HCT116 (cell line): ENCODE results near the gene PLN. TPM values are rescaled to one million over a fixed set of nuclear protein-coding genes. Genes with fewer than 3 reads are reported as not detected.

Experiments used
- ATAC-seq: fragments of 200-7000 bp; cut with Tn5 transposase; 2 replicates; pipeline ENCODE4 v1.9.1; 2020; ENCODE audit warnings: mild to moderate bottlenecking, moderate library complexity
- BruUV-seq: library from RNA; stranded (reverse); fragments of 400-500 nt; replicated peaks from 2 replicates; lab custom pipeline; 2021; lab: Mats Ljungman, UMichigan
- CTCF ChIA-PET: fragments of 300-600 bp; sonication (Branson Sonifier 250); formaldehyde crosslinking; loops from one replicate; lab custom pipeline; 2021; ENCODE audit warnings: antibody characterized with exemption; lab: Charles Lee
- POLR2A ChIA-PET: fragments of 300-600, 350-600 bp; sonication (Branson Sonifier 250); formaldehyde crosslinking; loops from one replicate; lab custom pipeline; 2021; ENCODE audit warnings: antibody characterized with exemption; lab: Charles Lee
- RAD21 ChIA-PET, 2 experiments: fragments of 300-600 bp; sonication (Branson Sonifier 250); formaldehyde crosslinking; loops; one replicate each; lab custom pipeline; 2023; ENCODE audit warnings: low total read pairs in 2 of 2; ENCODE audit not compliant: uncharacterized antibody in 2 of 2, unreplicated experiment in 2 of 2, low non-redundant PET in 1 of 2; lab: Charles Lee
- DNase-seq: peaks from one replicate; pipeline ENCODE4 v3.0.0-alpha.2; 2010; ENCODE audit warnings: low read depth, low spot score
- H2AFZ ChIP-seq: fragments of 200-600 bp; shearing (Covaris generic), sonication (generic); 2 replicates; pipeline ENCODE4 v1.6.1; 2017; ENCODE audit warnings: low read depth, mixed run types, mixed read lengths, antibody characterized with exemption, low read length; ENCODE audit not compliant: poor library complexity, severe bottlenecking
- H3K27ac ChIP-seq: 2 replicates; pipeline ENCODE4 v1.5.1; 2012; ENCODE audit warnings: low read depth, low read length
- H3K27me3 ChIP-seq: fragments of 200-600 bp; sonication (generic); 2 replicates; pipeline ENCODE4 v1.6.1; 2016; ENCODE audit warnings: mixed run types, low read length, mixed read lengths; ENCODE audit not compliant: insufficient read depth
- H3K36me3 ChIP-seq, 2 experiments: fragments of 200-500 bp in 1 of 2; fragments of 200-600 bp in 1 of 2; sonication (Bioruptor generic) in 1 of 2; sonication (generic) in 1 of 2; 2 replicates each; pipeline versions ENCODE4 v1.5.1 to v1.6.1; 2014 to 2016; ENCODE audit warnings: low read length in 2 of 2, inconsistent platforms in 1 of 2, mixed read lengths in 1 of 2, mixed run types in 1 of 2; ENCODE audit not compliant: insufficient read depth in 2 of 2, control insufficient read depth in 1 of 2
- H3K4me1 ChIP-seq, 2 experiments: fragments of 200-600 bp in 1 of 2; sonication (generic) in 1 of 2; 2 replicates each; pipeline versions ENCODE4 v1.5.1 to v1.6.1; 2012 to 2017; ENCODE audit warnings: low read length in 2 of 2, inconsistent platforms in 1 of 2, mild to moderate bottlenecking in 1 of 2, mixed read lengths in 1 of 2, mixed run types in 1 of 2, moderate library complexity in 1 of 2; ENCODE audit not compliant: insufficient read depth in 2 of 2, control insufficient read depth in 1 of 2
- H3K4me2 ChIP-seq: fragments of 200-600 bp; sonication (generic); 2 replicates; pipeline ENCODE4 v1.6.1; 2017; ENCODE audit warnings: mixed run types, low read length, mixed read lengths
- H3K4me3 ChIP-seq, 2 experiments: fragments of 200-600 bp in 1 of 2; sonication (generic) in 1 of 2; replicated peaks in 1 of 2; 2 replicates each; pipeline ENCODE4 v1.5.1; 2011 to 2016; ENCODE audit warnings: low read length in 2 of 2, control low read depth in 1 of 2, low read depth in 1 of 2, mild to moderate bottlenecking in 1 of 2, mixed read lengths in 1 of 2, mixed run types in 1 of 2
- H3K79me2 ChIP-seq: fragments of 200-600 bp; sonication (generic); 2 replicates; pipeline ENCODE4 v1.6.1; 2017; ENCODE audit warnings: mild to moderate bottlenecking, mixed run types, low read length, moderate library complexity, mixed read lengths; ENCODE audit not compliant: insufficient read depth
- H3K9ac ChIP-seq: fragments of 200-600 bp; sonication (generic); 2 replicates; pipeline ENCODE4 v1.6.1; 2016; ENCODE audit warnings: low read length, mixed read lengths
- H3K9me2 ChIP-seq: fragments of 200-600 bp; sonication (generic), shearing (Covaris generic); 2 replicates; pipeline ENCODE4 v1.6.1; 2017; ENCODE audit warnings: mixed run types, mild to moderate bottlenecking, moderate library complexity; ENCODE audit not compliant: insufficient read depth
- H3K9me3 ChIP-seq, 2 experiments: fragments of 200-500 bp in 1 of 2; fragments of 200-600 bp in 1 of 2; sonication (Bioruptor generic) in 1 of 2; sonication (generic) in 1 of 2; 2 replicates each; pipeline ENCODE4 v1.6.1; 2014 to 2017; ENCODE audit warnings: low read length in 2 of 2, mixed read lengths in 2 of 2, inconsistent platforms in 1 of 2, low read depth in 1 of 2, mild to moderate bottlenecking in 1 of 2, mixed run types in 1 of 2, moderate library complexity in 1 of 2; ENCODE audit not compliant: control insufficient read depth in 1 of 2, insufficient read depth in 1 of 2
- H4K20me1 ChIP-seq: fragments of 200-600 bp; sonication (generic), shearing (Covaris generic); 2 replicates; pipeline ENCODE4 v1.6.1; 2017; ENCODE audit warnings: mixed run types, mild to moderate bottlenecking, moderate library complexity; ENCODE audit not compliant: insufficient read depth
- CBX3 ChIP-seq: IDR thresholded peaks from 2 replicates; pipeline ENCODE4 v1.6.1; 2012; ENCODE audit warnings: low read depth
- CEBPB ChIP-seq: IDR thresholded peaks from 2 replicates; pipeline ENCODE4 v1.6.1; 2012; ENCODE audit warnings: low read depth
- ELF1 ChIP-seq: IDR thresholded peaks from 2 replicates; pipeline ENCODE4 v1.6.1; 2012; ENCODE audit warnings: low read depth, borderline replicate concordance
- FOSL1 ChIP-seq: IDR thresholded peaks from 2 replicates; pipeline ENCODE4 v1.6.1; 2012; ENCODE audit warnings: low read depth
- JUND ChIP-seq: IDR thresholded peaks from 2 replicates; pipeline ENCODE4 v1.6.1; 2012
- POLR2AphosphoS5 ChIP-seq: IDR thresholded peaks from 2 replicates; pipeline ENCODE4 v1.6.1; 2011; ENCODE audit warnings: mild to moderate bottlenecking, low read depth, low read length, moderate library complexity
- SIN3A ChIP-seq: IDR thresholded peaks from 2 replicates; pipeline ENCODE4 v1.6.1; 2012; ENCODE audit warnings: low read depth
- SP1 ChIP-seq: IDR thresholded peaks from 2 replicates; pipeline ENCODE4 v1.6.1; 2012; ENCODE audit warnings: low read depth
- SRF ChIP-seq: IDR thresholded peaks from 2 replicates; pipeline ENCODE4 v1.6.1; 2012; ENCODE audit warnings: low read depth
- YY1 ChIP-seq: IDR thresholded peaks from 2 replicates; pipeline ENCODE4 v1.6.1; 2011; ENCODE audit warnings: low read length, low read depth, moderate library complexity, mild to moderate bottlenecking; ENCODE audit not compliant: insufficient replicate concordance; ENCODE audit errors: extremely low read depth
- ZBTB33 ChIP-seq: IDR thresholded peaks from 2 replicates; pipeline ENCODE4 v1.6.1; 2011; ENCODE audit warnings: mild to moderate bottlenecking, low read length, moderate library complexity; ENCODE audit not compliant: insufficient replicate concordance; ENCODE audit errors: extremely low read depth
- ZFX ChIP-seq: fragments of 450-650 bp; IDR thresholded peaks from 2 replicates; pipeline ENCODE4 v1.6.1; 2017
- ZNF274 ChIP-seq: fragments of 200-500 bp; sonication (Bioruptor generic); IDR thresholded peaks from 2 replicates; pipeline ENCODE4 v1.6.1; 2014; ENCODE audit warnings: mild to moderate bottlenecking, low read depth, low read length, inconsistent platforms
- intact Hi-C: fragments of 100-400 bp; cut with micrococcal nuclease; formaldehyde crosslinking; loops from 2 replicates; pipeline ENCODE4 v1.10.0; 2022
- total RNA-seq: library from RNA; stranded (reverse); gene quantifications from one replicate; pipeline ENCODE4 v1.2.1, GENCODE V29; 2021; ENCODE audit not compliant: unreplicated experiment

The PLN gene
- total RNA-seq, 1 experiment from 2014 or later = not detected

GRCh38 chr6:118506071-118506638 is 41.9 kb upstream of the PLN start:
- BruUV-seq = no TSS peak
- POLR2A ChIA-PET = no interaction called here
- H3K79me2 ChIP-seq = no peaks in the 10 kb centered on the region
- no peak overlapping the region for H3K27ac ChIP-seq
- no peaks in the 10 kb centered on the region for H3K4me1 ChIP-seq
- intact Hi-C loops = loop anchor here (5.0 to 10.0 kb wide), 2 partner anchors 529 to 661 kb away; no protein-coding TSS in a partner anchor
- H3K9me3 ChIP-seq = no peaks in the 10 kb centered on the region
- no peaks in the 10 kb centered on the region for H3K27me3 ChIP-seq
- ATAC-seq = no peak
- H3K4me3 ChIP-seq = no peak overlapping the region
- no peaks in the 10 kb centered on the region for H3K9me2 ChIP-seq
- no peaks in the 10 kb centered on the region for H3K36me3 ChIP-seq
- no peak for DNase-seq
- H2AFZ ChIP-seq = no peak overlapping the region
- H3K4me2 ChIP-seq = no peak overlapping the region
- no peaks in the 10 kb centered on the region for H4K20me1 ChIP-seq
- TF ChIP-seq ZBTB33 (no peak), POLR2AphosphoS5 (no peak), FOSL1 (no peak), CBX3 (no peak), CEBPB (no peak), ZNF274 (no peak), JUND (no peak), ELF1 (no peak), SIN3A (no peak), SP1 (no peak), SRF (no peak), YY1 (no peak), ZFX (no peak)
- RAD21 ChIA-PET = no interaction called here
- no peak overlapping the region for H3K9ac ChIP-seq
- CTCF ChIA-PET = no interaction called here
